A673 (cell line): Measurements from ENCODE around the gene GNA15. TPM values are rescaled to one million over a fixed set of nuclear protein-coding genes. Genes with fewer than 3 reads are reported as not detected.

ENCODE experiments used
- BruUV-seq: library from RNA; stranded (reverse); fragments of 400-500 nt; replicated peaks from 2 replicates; lab custom pipeline; 2021; lab: Mats Ljungman, UMichigan
- CTCF ChIA-PET: fragments of 300-600 bp; sonication (Branson Sonifier 250); formaldehyde crosslinking; loops from one replicate; lab custom pipeline; 2022; ENCODE audit warnings: antibody characterized with exemption; lab: Charles Lee
- POLR2A ChIA-PET: fragments of 300-600 bp; sonication (Branson Sonifier 250); formaldehyde crosslinking; loops from one replicate; lab custom pipeline; 2022; ENCODE audit warnings: antibody characterized with exemption; ENCODE audit not compliant: low non-redundant PET; lab: Charles Lee
- DNase-seq: peaks from one replicate; pipeline ENCODE4 v3.0.0-alpha.2; 2015; ENCODE audit warnings: low spot score
- H3K27ac ChIP-seq: fragments of 200-600 bp; sonication (generic); 2 replicates; pipeline ENCODE4 v1.5.1; 2016; ENCODE audit warnings: mixed run types, low read depth, mild to moderate bottlenecking, mixed read lengths, antibody characterized with exemption, low read length; ENCODE audit not compliant: poor library complexity, severe bottlenecking
- H3K27me3 ChIP-seq: fragments of 200-600 bp; sonication (generic); replicated peaks from 2 replicates; pipeline ENCODE4 v1.6.1; 2017; ENCODE audit warnings: mixed run types, low read depth, mild to moderate bottlenecking, mixed read lengths, antibody characterized with exemption, low read length; ENCODE audit not compliant: insufficient read depth, poor library complexity
- H3K36me3 ChIP-seq: fragments of 200-600 bp; sonication (generic); 2 replicates; pipeline ENCODE4 v1.6.1; 2016; ENCODE audit warnings: mixed run types, mild to moderate bottlenecking, mixed read lengths, antibody characterized with exemption, low read length; ENCODE audit not compliant: insufficient read depth, poor library complexity, severe bottlenecking
- H3K4me1 ChIP-seq: fragments of 200-600 bp; sonication (generic); 2 replicates; pipeline ENCODE4 v1.6.1; 2017; ENCODE audit warnings: mixed run types, mild to moderate bottlenecking, mixed read lengths, antibody characterized with exemption, low read length; ENCODE audit not compliant: insufficient read depth, poor library complexity, severe bottlenecking
- H3K4me3 ChIP-seq: fragments of 200-600 bp; sonication (generic); 2 replicates; pipeline ENCODE4 v1.5.1; 2016; ENCODE audit warnings: low read depth, mixed run types, mild to moderate bottlenecking, mixed read lengths, low read length; ENCODE audit not compliant: poor library complexity, severe bottlenecking
- H3K9me3 ChIP-seq: fragments of 200-600 bp; sonication (generic); 2 replicates; pipeline ENCODE4 v1.6.1; 2016; ENCODE audit warnings: mixed run types, low read depth, mild to moderate bottlenecking, mixed read lengths, antibody characterized with exemption, low read length; ENCODE audit not compliant: poor library complexity, severe bottlenecking
- CTCF ChIP-seq: fragments of 300-800, 200-600 bp; sonication (generic); conservative IDR thresholded peaks from 2 replicates; pipeline ENCODE4 v1.5.1; 2017; ENCODE audit warnings: low read depth, mild to moderate bottlenecking, antibody characterized with exemption, low read length, moderate library complexity, mixed read lengths
- EZH2 ChIP-seq: fragments of 200-600 bp; sonication (generic); IDR thresholded peaks from 2 replicates; pipeline ENCODE4 v1.6.1; 2017; ENCODE audit warnings: borderline replicate concordance, low read depth, mild to moderate bottlenecking, mixed read lengths, antibody characterized with exemption, low read length; ENCODE audit not compliant: poor library complexity, severe bottlenecking
- intact Hi-C: fragments of 100-400 bp; cut with micrococcal nuclease; formaldehyde crosslinking; loops from one replicate; pipeline ENCODE4 v1.10.0; 2022; ENCODE audit not compliant: unreplicated experiment
- total RNA-seq: library from RNA; stranded (reverse); gene quantifications from 2 replicates; pipeline ENCODE4 v1.2.3, GENCODE V29; 2021

The GNA15 gene
- total RNA-seq, 1 experiment from 2014 or later, result 0.26 TPM

GRCh38 chr19:3098515-3099346 lies 37.1 kb upstream of the GNA15 start:
- intact Hi-C loops, result no loop called here
- H3K27me3 ChIP-seq, result no peaks in the 10 kb centered on the region
- CTCF ChIA-PET, result no interaction called here
- no peaks in the 10 kb centered on the region for H3K36me3 ChIP-seq
- H3K4me3 ChIP-seq, result no peak overlapping the region
- POLR2A ChIA-PET, result interaction anchor here (0.5 kb wide), 1 partner anchor 86 kb away, joined by 3 read pairs; no protein-coding TSS in a partner anchor
- H3K4me1 ChIP-seq, result peaks cover 16% of the 10 kb centered on the region
- peak overlapping the region; percentile 47 for H3K27ac ChIP-seq
- BruUV-seq, result no TSS peak
- TF ChIP-seq EZH2, result no peak
- TF ChIP-seq CTCF, result no peak
- no peak for DNase-seq
- H3K9me3 ChIP-seq, result no peaks in the 10 kb centered on the region

DNA sequence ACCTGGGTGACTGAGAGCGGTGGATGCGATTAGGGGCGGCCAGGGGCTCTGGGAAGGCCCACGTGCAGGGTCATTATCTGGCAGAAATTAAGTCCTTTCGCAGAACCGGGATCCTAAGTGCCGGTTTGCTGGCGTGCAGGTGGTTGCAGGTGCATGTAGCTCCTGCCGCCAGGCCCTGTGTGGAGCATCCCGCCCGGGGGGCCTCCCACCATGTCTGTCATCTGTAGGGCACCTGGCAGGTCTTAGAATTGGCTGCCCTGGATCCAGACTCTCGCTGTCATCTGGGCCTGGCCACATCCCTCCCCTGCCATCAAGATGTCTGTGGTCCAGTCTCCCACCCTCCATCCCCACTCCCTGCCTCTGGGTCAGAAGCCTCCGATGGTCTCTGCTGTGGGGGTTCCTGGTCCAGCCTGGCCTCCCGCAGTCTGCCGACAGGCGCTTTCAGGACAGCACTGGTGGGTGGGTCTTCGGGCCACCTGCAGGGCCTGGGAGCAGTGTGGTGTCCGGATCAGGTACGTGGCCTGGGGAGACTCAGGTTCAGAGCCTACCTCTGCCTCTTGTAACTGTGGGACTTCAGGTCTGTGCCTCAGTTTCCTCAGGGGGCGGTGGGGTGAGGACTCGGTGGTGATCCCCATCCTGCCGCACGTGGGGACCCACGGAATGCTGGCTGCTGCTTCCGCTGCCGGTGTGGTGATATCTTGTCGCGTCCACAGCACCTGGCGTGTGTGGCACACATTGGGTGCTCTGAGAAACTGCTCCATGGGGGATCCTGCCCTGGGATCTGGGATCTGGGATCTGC lies 36.3 kb upstream of the GNA15 start:
- Histone ChIP-seq H3K9me3 (no peaks in the 10 kb centered on the region), H3K4me1 (peaks cover 16% of the 10 kb centered on the region), H3K27me3 (no peaks in the 10 kb centered on the region), H3K36me3 (no peaks in the 10 kb centered on the region), H3K27ac (no peak overlapping the region), H3K4me3 (no peak overlapping the region)
- TF ChIP-seq EZH2 (no peak), CTCF (no peak)
- BruUV-seq, result no TSS peak
- DNase-seq, result no peak
- intact Hi-C loops, result no loop called here
- ChIA-PET CTCF (no interaction called here), POLR2A (no interaction called here)

DNA sequence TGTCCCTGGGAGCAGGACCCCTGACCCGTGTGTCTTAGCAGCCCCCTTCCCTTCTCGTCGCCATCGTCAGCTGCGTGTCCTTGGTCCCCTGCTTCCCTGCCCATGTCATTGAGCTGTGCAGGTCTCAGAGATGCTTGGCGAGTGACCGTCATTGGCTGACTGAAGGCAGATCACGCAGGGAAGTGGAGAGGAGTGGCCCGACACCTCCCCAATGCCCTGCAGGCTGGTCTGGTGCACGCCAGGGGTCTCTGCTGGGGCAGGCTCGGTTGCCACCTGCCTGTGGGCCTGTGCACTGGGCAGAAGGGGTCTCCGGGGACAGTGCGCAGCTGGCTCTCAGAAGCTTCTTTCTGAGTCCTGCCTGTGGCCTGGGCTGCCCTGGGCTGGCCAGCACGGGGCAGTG lies 35.5 kb upstream of the GNA15 start:
- H3K27ac ChIP-seq, result no peak overlapping the region
- H3K4me1 ChIP-seq, result peaks cover 16% of the 10 kb centered on the region
- no peak for DNase-seq
- ChIA-PET POLR2A (interaction anchor here (0.5 kb wide), 1 partner anchor 135 kb away, joined by 5 read pairs; no protein-coding TSS in a partner anchor), CTCF (no interaction called here)
- H3K27me3 ChIP-seq, result no peaks in the 10 kb centered on the region
- H3K9me3 ChIP-seq, result no peaks in the 10 kb centered on the region
- intact Hi-C loops, result no loop called here
- TF ChIP-seq CTCF, result no peak
- no peak for TF ChIP-seq EZH2
- no peak overlapping the region for H3K4me3 ChIP-seq
- H3K36me3 ChIP-seq, result no peaks in the 10 kb centered on the region
- BruUV-seq, result no TSS peak
